Activated naive CD8-positive, alpha-beta T cell treated with anti-CD3 and anti-CD28 coated beads, Interleukin-2, amount 50 U/mL, for 24 hours (primary cell): ENCODE data around the gene XRN2.

ENCODE experiments used
- ATAC-seq: fragments of 150-1000 bp; cut with Tn5 transposase; one replicate; pipeline ENCODE4 v1.10.0; 2021
- DNase-seq: peaks from one replicate; pipeline ENCODE4 v3.0.0; 2021
- H3K27ac Mint-ChIP-seq: one replicate; pipeline ENCODE4 v1.8.0; 2021; ENCODE audit warnings: mild to moderate bottlenecking, mixed read lengths
- H3K27me3 Mint-ChIP-seq: one replicate; pipeline ENCODE4 v1.8.0; 2021; ENCODE audit warnings: mixed read lengths
- H3K36me3 Mint-ChIP-seq: one replicate; pipeline ENCODE4 v1.8.0; 2021; ENCODE audit warnings: low read depth, mixed read lengths
- H3K4me1 Mint-ChIP-seq: one replicate; pipeline ENCODE4 v1.8.0; 2021; ENCODE audit warnings: mixed read lengths
- H3K4me3 Mint-ChIP-seq: one replicate; pipeline ENCODE4 v1.8.0; 2021; ENCODE audit warnings: mild to moderate bottlenecking, moderate library complexity, mixed read lengths
- H3K9me3 Mint-ChIP-seq: one replicate; pipeline ENCODE4 v1.8.0; 2021; ENCODE audit warnings: mixed read lengths

Gene XRN2

DNA sequence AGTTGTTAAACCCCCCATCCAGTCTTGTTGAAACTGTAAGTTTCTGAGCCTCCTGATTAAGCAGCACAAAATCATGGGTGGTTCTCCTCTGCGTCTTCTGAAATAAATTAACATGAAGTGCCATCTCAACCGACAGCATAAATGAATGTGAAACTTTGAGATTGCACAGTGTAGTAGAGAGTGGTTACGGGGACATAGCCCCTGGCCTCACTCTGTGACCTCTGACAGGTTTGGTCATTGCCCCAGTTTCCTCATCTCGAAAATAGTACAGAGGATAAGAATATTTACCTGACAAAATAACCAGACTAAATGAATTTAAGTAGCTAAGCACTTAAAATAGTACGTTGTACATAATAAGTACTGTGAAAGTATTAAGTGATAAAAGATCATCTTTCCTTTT lies 75.1 kb downstream of the XRN2 start:
- Mint-ChIP-seq H3K9me3 (no peaks in the 10 kb centered on the region), H3K4me1 (peaks cover 3% of the 10 kb centered on the region), H3K27me3 (no peaks in the 10 kb centered on the region), H3K36me3 (peaks cover 45% of the 10 kb centered on the region), H3K27ac (no peak overlapping the region), H3K4me3 (no peak overlapping the region)
- DNase-seq (no peak), ATAC-seq (no peak)

DNA sequence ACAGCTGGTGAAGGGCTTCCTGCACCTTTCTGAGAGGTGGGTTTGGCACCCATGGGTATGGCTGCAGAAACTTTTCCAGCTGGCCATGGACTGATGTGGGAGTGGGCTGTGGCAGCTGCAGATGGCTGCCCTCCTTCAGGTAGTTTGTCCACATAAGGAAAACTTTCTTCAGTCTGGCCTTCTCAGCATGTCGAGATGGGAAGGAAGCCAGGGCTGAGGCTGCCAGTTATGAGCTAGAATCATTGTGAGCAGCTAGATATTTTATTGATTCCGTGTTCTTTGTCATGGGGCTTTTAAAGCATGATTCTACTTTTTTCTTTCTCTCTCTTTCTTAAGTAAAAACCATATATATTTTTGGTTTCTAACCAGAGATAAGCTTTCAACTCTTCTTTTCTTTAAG lies 77.6 kb downstream of the XRN2 start:
- H3K4me1 Mint-ChIP-seq: no peaks in the 10 kb centered on the region
- peaks cover 50% of the 10 kb centered on the region for H3K36me3 Mint-ChIP-seq
- DNase-seq (no peak), ATAC-seq (no peak)
- no peaks in the 10 kb centered on the region for H3K9me3 Mint-ChIP-seq
- H3K27me3 Mint-ChIP-seq: no peaks in the 10 kb centered on the region
- no peak overlapping the region for H3K4me3 Mint-ChIP-seq
- H3K27ac Mint-ChIP-seq: no peak overlapping the region

DNA sequence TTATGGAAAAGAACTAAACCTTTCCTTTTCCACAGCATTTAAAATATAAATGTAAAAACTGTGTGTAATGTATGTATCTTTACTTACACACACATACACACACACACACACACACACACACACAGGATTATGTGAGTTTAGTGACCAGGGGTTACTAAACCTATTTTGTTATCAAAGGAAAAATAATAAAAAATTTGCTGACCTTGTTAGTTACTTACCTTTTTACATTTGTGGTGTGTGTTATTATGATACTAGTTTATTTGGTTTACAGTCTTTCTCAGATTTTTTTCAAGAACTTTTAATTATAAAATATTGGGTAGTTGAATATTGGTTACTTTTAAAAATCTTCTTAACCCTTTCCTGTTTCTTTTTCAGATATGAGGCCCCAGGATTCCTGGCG lies 78.5 kb downstream of the XRN2 start:
- Mint-ChIP-seq H3K27me3 (no peaks in the 10 kb centered on the region), H3K36me3 (peaks cover 50% of the 10 kb centered on the region)
- ATAC-seq: no peak

DNA sequence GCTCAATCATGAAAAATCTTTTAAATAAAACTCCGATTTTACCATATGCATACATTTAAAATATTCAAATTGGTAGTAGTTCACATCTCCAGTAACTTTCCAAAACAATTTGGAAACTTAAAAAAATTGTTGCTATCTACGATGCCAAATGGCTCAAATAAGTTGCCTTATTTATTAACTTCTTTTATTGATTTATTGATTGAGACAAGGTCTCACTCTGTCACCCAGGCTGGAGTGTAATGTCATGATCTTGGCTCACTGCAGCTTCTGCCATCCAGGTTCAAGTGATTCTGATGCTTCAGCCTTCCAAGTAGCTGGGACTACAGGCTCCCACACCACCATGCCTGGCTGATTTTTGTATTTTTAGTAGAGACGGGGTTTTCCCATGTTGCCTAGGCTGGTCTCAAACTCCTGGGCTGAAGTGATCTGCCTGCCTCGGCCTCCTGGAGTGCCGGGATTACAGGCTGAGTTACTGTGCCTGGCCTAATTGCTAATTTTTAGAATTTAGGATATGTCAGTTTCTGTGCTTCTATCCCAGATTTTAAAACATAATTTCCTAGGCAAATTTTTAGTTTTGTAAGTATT lies 81.3 kb downstream of the XRN2 start:
- Mint-ChIP-seq H3K27me3 (no peaks in the 10 kb centered on the region), H3K4me1 (no peaks in the 10 kb centered on the region), H3K27ac (no peak overlapping the region), H3K9me3 (no peaks in the 10 kb centered on the region), H3K36me3 (peaks cover 59% of the 10 kb centered on the region), H3K4me3 (no peak overlapping the region)
- no peak for DNase-seq
- ATAC-seq: no peak

More for the DNA sequence above, 78.5 kb downstream of the XRN2 start:
- Mint-ChIP-seq H3K9me3 (no peaks in the 10 kb centered on the region), H3K4me3 (no peak overlapping the region), H3K4me1 (no peaks in the 10 kb centered on the region), H3K27ac (no peak overlapping the region)
- no peak for DNase-seq

DNA sequence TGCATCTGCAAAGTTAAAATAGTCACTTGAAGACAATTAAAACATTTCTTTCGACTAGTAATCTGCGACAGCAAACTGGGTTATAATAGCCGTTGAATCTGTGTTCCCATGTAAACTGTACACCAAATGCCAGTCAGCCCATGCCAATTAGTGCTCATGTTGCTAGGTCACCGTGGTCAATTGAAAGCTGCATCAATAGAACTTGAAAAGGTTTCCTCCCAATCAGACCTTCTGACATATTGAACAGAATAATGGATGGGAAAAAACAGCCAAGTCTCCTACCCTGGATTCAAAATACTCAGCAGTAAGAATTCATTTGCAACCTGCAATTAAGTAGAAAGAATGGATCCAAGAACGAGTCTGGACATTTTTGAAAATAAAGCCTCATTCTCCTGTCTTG lies 83.0 kb downstream of the XRN2 start:
- peaks cover 4% of the 10 kb centered on the region for H3K27me3 Mint-ChIP-seq
- H3K4me3 Mint-ChIP-seq: no peak overlapping the region
- H3K36me3 Mint-ChIP-seq: peaks cover 63% of the 10 kb centered on the region
- DNase-seq: no peak
- peaks cover under 1% of the 10 kb centered on the region for H3K4me1 Mint-ChIP-seq
- H3K27ac Mint-ChIP-seq: no peak overlapping the region
- no peak for ATAC-seq
- H3K9me3 Mint-ChIP-seq: no peaks in the 10 kb centered on the region

DNA sequence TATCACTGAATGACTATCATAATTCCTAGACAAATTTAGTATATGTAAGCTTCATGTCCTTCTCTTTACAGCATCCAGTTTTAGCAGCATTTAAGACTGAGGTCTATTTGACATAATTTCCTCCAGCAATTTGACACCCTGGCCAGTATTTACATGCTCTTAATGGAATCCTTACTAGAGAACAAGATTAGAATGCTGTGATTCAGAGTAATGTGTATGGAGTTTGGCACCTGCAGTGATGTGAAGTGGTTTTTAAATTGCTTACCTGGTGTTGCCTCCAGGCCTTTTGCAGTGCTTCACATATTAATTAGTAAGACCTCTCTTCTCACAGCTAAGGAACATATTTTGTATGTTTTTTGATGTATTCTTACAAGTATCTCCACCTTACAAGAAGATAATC lies 84.4 kb downstream of the XRN2 start:
- H3K4me1 Mint-ChIP-seq: peaks cover 11% of the 10 kb centered on the region
- H3K4me3 Mint-ChIP-seq: no peak overlapping the region
- no peak for ATAC-seq
- H3K27me3 Mint-ChIP-seq: peaks cover 15% of the 10 kb centered on the region
- no peak overlapping the region for H3K27ac Mint-ChIP-seq
- no peak for DNase-seq
- H3K9me3 Mint-ChIP-seq: no peaks in the 10 kb centered on the region
- peaks cover 62% of the 10 kb centered on the region for H3K36me3 Mint-ChIP-seq

DNA sequence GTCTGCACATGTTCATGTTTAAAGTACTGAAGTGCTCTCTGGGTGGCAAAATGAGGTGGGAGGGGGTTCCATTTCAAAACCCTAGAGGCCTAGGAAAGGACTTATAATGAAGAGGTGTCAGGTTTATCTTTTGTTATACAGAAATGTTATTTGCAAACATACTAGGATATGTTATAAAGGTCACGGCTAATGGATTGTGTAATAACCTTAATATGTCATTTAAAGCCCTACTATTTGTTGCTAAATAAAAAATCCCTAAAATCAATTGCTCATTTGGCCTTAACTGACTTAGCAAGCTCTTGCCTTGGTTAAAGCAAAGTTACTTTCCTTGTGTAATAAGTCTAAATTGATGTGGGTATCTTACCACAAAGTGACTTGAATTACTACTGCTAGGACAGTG lies 85.4 kb downstream of the XRN2 start:
- H3K27me3 Mint-ChIP-seq: peaks cover 25% of the 10 kb centered on the region
- H3K4me3 Mint-ChIP-seq: no peak overlapping the region
- ATAC-seq: no peak
- no peaks in the 10 kb centered on the region for H3K9me3 Mint-ChIP-seq
- peaks cover 18% of the 10 kb centered on the region for H3K4me1 Mint-ChIP-seq
- H3K27ac Mint-ChIP-seq: no peak overlapping the region
- H3K36me3 Mint-ChIP-seq: peaks cover 54% of the 10 kb centered on the region
- DNase-seq: no peak

DNA sequence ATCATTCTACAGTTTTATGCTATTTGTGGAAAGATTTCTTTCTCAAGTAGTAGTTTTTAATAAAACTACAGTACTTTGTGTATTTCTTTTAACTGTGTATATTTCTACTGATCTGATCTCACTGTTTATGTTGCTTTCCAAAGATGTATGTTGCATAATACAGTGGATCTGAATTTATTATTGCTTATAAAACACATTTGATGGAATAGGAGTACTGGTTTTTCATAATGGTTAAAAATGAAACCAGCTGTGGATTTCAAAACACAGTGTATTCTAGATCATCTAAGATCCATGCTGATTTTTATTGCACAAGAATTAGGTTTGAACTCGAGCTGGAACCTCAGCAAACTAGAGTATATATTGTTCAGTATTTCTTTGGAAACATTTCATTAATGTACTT lies 86.2 kb downstream of the XRN2 start:
- H3K27me3 Mint-ChIP-seq: peaks cover 33% of the 10 kb centered on the region
- DNase-seq (no peak), ATAC-seq (no peak)
- H3K4me1 Mint-ChIP-seq: peaks cover 18% of the 10 kb centered on the region
- no peaks in the 10 kb centered on the region for H3K9me3 Mint-ChIP-seq
- H3K27ac Mint-ChIP-seq: no peak overlapping the region
- no peak overlapping the region for H3K4me3 Mint-ChIP-seq
- H3K36me3 Mint-ChIP-seq: peaks cover 46% of the 10 kb centered on the region

DNA sequence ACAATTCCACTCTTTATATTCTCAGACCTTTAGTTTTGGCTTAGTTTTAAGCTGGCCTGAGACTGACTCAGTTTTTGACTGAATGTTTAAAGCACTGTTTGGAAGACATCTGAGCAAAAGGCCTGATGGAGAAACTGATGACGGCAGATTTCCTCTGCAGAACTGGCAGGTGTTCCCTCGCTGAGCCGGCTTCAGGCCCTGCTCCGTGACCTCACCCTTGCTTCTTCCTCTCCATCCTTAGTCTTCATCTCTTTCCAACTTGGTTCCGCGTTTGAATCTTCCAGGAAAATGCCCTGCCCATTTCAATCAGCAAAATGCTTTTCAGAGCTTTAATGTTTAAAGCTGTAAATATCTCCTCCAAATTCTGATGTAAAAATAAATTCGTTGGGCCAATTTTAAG lies 87.6 kb downstream of the XRN2 start:
- DNase-seq (no peak), ATAC-seq (no peak)
- peaks cover 45% of the 10 kb centered on the region for H3K27me3 Mint-ChIP-seq
- H3K4me1 Mint-ChIP-seq: peaks cover 25% of the 10 kb centered on the region
- H3K9me3 Mint-ChIP-seq: no peaks in the 10 kb centered on the region
- no peak overlapping the region for H3K4me3 Mint-ChIP-seq
- peaks cover 39% of the 10 kb centered on the region for H3K36me3 Mint-ChIP-seq
- H3K27ac Mint-ChIP-seq: no peak overlapping the region

DNA sequence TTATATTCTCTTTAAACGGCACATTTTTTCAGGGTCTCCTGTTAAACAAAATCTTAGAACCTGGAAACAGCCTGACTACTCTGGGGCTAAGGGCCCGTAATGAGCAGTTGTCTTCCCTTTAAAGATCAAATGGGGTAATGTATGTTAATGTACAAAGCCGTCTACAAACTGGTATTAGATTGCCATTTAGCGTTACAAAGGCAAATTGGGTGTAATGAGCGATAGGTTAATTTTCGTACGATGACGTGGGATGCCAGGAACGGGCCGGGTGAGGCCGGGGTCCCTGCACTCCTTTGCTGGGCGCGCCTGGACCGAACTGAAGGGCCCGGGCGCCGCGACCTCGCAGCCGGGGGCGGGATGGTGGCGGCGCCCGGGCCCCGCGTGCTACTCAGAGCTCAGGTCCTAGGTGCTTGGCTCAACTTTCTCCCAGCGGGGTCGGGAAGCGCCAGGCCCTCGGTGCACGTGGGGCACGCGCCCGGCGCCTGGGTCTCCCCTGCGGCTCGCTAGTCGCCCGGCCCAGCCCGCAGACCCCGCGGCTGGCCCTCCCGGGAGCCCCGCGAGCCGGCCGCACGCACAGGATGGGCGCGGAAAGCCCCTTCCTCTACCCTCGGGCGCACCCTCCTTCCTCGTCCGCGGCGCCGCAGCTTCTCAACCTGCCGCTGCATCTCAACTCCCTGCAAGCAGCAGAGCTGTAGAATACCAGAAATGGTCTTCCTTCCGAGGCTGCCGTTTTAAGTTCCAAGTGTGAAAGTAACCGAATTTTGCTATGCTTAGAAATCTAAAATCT lies 88.2 kb downstream of the XRN2 start:
- Mint-ChIP-seq H3K4me1 (peaks cover 27% of the 10 kb centered on the region), H3K4me3 (peak overlapping the region; percentile 19), H3K9me3 (no peaks in the 10 kb centered on the region), H3K27me3 (peaks cover 45% of the 10 kb centered on the region), H3K36me3 (peaks cover 38% of the 10 kb centered on the region), H3K27ac (no peak overlapping the region)
- no peak for ATAC-seq
- DNase-seq: no peak

DNA sequence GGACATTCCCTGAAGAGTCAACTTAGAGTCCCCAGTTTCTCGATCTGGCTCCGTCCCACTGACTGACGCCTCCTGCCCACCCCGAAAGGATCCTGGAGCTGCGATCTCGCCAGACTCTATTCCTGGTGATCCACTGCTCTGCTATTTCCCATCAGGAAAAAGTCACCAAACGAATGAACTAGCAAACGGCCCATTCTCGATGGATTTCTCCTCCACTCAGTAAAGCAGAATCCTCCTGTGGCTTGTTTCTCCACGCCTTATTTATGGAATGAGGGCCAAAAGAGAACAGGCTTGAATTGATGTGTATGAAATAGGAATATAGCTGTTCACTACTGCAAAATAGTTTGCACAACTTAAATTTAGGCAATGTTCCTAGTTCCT lies 88.8 kb downstream of the XRN2 start:
- Mint-ChIP-seq H3K9me3 (no peaks in the 10 kb centered on the region), H3K27me3 (peaks cover 45% of the 10 kb centered on the region), H3K36me3 (peaks cover 32% of the 10 kb centered on the region), H3K27ac (no peak overlapping the region), H3K4me1 (peaks cover 27% of the 10 kb centered on the region), H3K4me3 (peak overlapping the region; percentile 19)
- DNase-seq (no peak), ATAC-seq (no peak)

DNA sequence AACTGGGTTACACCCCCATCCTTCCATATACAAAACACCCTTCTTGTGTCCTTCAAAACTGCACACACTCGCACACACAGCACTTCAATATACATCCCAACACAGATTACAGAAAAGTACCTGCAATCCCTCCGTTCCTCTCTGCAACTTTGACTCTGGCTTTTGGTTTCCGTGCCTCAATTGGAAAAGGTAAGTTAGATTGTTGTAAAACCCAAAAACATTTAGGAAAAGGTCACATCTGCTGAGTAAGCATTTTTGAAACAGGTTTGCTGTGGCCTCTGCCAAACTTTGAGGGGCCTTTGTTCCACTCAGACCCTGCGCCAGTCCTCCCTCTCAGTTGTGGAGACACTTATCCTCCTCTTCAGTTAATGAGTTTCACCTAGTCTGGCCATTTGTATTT lies 90.0 kb downstream of the XRN2 start:
- Mint-ChIP-seq H3K36me3 (peaks cover 25% of the 10 kb centered on the region), H3K4me3 (no peak overlapping the region), H3K27me3 (peaks cover 52% of the 10 kb centered on the region), H3K9me3 (no peaks in the 10 kb centered on the region), H3K27ac (no peak overlapping the region), H3K4me1 (peaks cover 31% of the 10 kb centered on the region)
- DNase-seq (no peak), ATAC-seq (no peak)

DNA sequence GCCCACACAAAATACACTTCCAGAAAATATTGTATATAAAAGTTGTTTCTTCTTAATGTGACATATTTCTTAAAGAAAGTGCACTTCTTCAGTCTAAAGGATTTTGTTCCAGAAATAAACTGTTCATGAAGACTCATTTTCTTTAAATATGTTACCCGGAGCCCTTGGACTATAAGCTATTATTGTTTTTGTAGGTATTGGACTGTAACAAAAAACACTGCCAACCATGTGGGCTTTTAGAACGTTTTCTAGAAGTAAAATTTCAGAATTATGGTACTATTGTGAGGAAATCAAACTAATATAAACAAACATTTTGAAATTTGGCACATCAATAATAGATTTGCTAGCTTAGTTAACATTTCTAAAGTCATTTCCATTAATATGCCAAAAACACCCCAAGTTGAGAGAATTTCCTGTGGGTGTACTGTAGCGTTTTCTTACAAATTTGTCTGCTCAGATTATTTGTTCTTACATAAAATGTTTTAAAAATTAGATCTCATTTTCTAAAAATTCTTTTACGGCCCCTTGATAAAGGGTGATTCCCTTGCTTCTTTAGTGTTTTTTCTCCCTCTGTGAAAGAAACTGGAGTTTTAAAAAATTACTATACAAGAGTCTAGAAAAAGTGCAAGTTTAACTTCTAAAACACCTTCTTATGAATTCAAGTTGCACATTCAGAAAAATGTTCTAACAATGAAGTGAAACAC lies 90.8 kb downstream of the XRN2 start:
- H3K4me3 Mint-ChIP-seq: no peak overlapping the region
- no peak for DNase-seq
- no peak overlapping the region for H3K27ac Mint-ChIP-seq
- ATAC-seq: no peak
- H3K4me1 Mint-ChIP-seq: peaks cover 31% of the 10 kb centered on the region
- peaks cover 22% of the 10 kb centered on the region for H3K36me3 Mint-ChIP-seq
- H3K9me3 Mint-ChIP-seq: no peaks in the 10 kb centered on the region
- H3K27me3 Mint-ChIP-seq: peaks cover 60% of the 10 kb centered on the region

DNA sequence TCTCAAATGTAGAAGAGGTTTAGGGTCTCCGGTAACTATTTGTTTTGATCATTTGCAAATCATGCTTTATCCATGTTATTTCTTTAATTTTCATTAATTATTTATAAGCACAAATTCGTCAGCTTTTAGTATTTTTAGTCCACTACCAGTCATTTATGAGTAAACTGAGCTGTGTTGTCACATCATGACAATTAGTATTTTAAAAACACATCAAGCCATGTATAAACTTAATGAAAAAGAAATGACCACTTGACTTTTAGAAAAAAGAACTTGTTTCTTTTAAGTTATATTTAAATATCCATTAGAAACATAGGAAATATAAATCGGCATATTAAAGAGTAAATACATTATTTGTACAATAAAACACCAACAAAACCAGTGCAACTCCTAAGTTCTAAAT lies 91.4 kb downstream of the XRN2 start:
- ATAC-seq (no peak), DNase-seq (no peak)
- H3K36me3 Mint-ChIP-seq: peaks cover 19% of the 10 kb centered on the region
- H3K4me3 Mint-ChIP-seq: no peak overlapping the region
- peaks cover 66% of the 10 kb centered on the region for H3K27me3 Mint-ChIP-seq
- no peak overlapping the region for H3K27ac Mint-ChIP-seq
- no peaks in the 10 kb centered on the region for H3K9me3 Mint-ChIP-seq
- peaks cover 31% of the 10 kb centered on the region for H3K4me1 Mint-ChIP-seq

DNA sequence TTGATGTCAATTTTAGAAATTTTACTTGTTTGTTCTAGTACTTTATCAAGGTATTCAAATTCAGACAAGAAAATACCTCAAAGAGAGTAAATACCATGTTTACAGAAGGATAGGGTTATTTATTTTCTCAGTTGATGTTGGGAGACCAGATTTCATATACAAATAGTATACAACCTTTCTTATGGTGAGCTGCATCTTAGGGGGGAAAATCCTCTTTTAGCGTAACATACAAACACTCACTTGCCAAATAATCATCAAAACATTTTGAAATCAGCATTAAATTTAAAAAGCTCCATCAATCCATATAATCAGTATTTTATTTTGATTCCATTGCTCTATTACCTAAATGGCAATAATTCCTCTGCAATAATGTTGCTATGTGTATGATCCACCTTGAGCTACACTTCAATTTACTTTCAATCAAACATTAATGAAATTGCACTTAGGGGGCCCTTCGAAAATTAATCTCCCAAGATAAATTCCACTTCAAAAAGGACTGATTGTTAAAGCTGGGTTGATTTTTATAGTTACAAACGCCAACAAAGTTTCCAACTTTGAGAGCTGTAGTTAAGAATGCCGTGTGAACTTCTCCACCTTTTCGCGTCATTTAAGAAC lies 92.0 kb downstream of the XRN2 start:
- ATAC-seq: no peak
- Mint-ChIP-seq H3K27me3 (peaks cover 71% of the 10 kb centered on the region), H3K4me1 (peaks cover 31% of the 10 kb centered on the region), H3K4me3 (peak overlapping the region; percentile 39), H3K9me3 (no peaks in the 10 kb centered on the region), H3K27ac (no peak overlapping the region), H3K36me3 (peaks cover 16% of the 10 kb centered on the region)
- no peak for DNase-seq
